Small intestine (tissue), 7 donors: Measurements from ENCODE around the gene OR56A3. TPM values are rescaled to one million over a fixed set of nuclear protein-coding genes. Genes with fewer than 3 reads are reported as not detected.

Experiments
- DNase-seq, 2 donors: peaks; one replicate each; pipeline versions ENCODE4 v3.0.0 to v3.0.0-alpha.2; 2013
- FAIRE-seq: peaks from 2 replicates; lab custom pipeline; 2012; peaks lifted over from hg19 to GRCh38; lab: Jason Lieb, UNC
- H3K27ac ChIP-seq, 3 donors: one replicate each; pipeline ENCODE4 v1.5.1; 2013; ENCODE audit warnings: low read length in 2 of 3, mild to moderate bottlenecking in 2 of 3, control low read depth in 1 of 3, inconsistent platforms in 1 of 3, low read depth in 1 of 3, moderate library complexity in 1 of 3
- H3K27me3 ChIP-seq, 3 donors: one replicate each; pipeline ENCODE4 v1.6.1; 2013; ENCODE audit warnings: low read length in 3 of 3, inconsistent platforms in 1 of 3; ENCODE audit not compliant: control insufficient read depth in 3 of 3, insufficient read depth in 3 of 3
- H3K36me3 ChIP-seq, 3 donors: one replicate each; pipeline ENCODE4 v1.6.1; 2013; ENCODE audit warnings: low read length in 3 of 3, inconsistent platforms in 1 of 3, low read depth in 1 of 3, mild to moderate bottlenecking in 1 of 3, moderate library complexity in 1 of 3; ENCODE audit not compliant: control insufficient read depth in 3 of 3, insufficient read depth in 2 of 3
- H3K4me1 ChIP-seq, 3 donors: one replicate each; pipeline ENCODE4 v1.6.1; 2013; ENCODE audit warnings: low read length in 2 of 3, inconsistent platforms in 1 of 3, low read depth in 1 of 3, mild to moderate bottlenecking in 1 of 3, moderate library complexity in 1 of 3; ENCODE audit not compliant: control insufficient read depth in 3 of 3, insufficient read depth in 2 of 3
- H3K4me3 ChIP-seq, 3 donors: one replicate each; pipeline ENCODE4 v1.5.1; 2013; ENCODE audit warnings: low read length in 3 of 3, control low read depth in 1 of 3, inconsistent platforms in 1 of 3, low read depth in 1 of 3, mild to moderate bottlenecking in 1 of 3, moderate library complexity in 1 of 3
- H3K9me3 ChIP-seq, 2 donors: one replicate each; pipeline ENCODE4 v1.6.1; 2013; ENCODE audit warnings: low read depth in 1 of 2, low read length in 1 of 2; ENCODE audit not compliant: control insufficient read depth in 2 of 2, insufficient read depth in 1 of 2
- WGBS, 3 donors: extraction: QIAGEN DNeasy Blood & Tissue Kit; methylation state at CpG; one replicate each; pipeline ENCODE4 v1.1.7; 2013; 5-methylcytosine and 5-hydroxymethylcytosine counted together
- polyA plus RNA-seq, 4 donors: library from polyadenylated mRNA; stranded (reverse) in 3 of 4; unstranded in 1 of 4; fragments of 200-250 nt in 3 of 4; fragments of 120-200 nt in 1 of 4; gene quantifications; one replicate each; pipeline versions ENCODE4 v1.2.1 to v1.2.3, GENCODE V29; 2013
- donor health status: healthy with polysubstance abuse.
- donor health status: control.
- donor health status: control.
- donor health status: Bipolar disorder and iron deficiency.
- donor health status: healthy.

OR56A3 gene
- polyA plus RNA-seq, 4 donors: not detected

- H3K4me3 ChIP-seq: no peak overlapping the region
- no peaks in the 10 kb centered on the region for H3K36me3 ChIP-seq
- no peaks in the 10 kb centered on the region for H3K27me3 ChIP-seq
- DNase-seq: no peak
- no peak overlapping the region for H3K27ac ChIP-seq
- H3K4me1 ChIP-seq: no peaks in the 10 kb centered on the region
- peaks cover 0 to 53% of the 10 kb centered on the region in 2 donors for H3K9me3 ChIP-seq
- 82 to 87% (median 86%) methylated on average over 15 of the region's 15 CpGs for WGBS, 3 donors
- no peak for FAIRE-seq
Observed at GRCh38 chr11:5928811-5929210, 13.2 kb upstream of the OR56A3 start.

DNA sequence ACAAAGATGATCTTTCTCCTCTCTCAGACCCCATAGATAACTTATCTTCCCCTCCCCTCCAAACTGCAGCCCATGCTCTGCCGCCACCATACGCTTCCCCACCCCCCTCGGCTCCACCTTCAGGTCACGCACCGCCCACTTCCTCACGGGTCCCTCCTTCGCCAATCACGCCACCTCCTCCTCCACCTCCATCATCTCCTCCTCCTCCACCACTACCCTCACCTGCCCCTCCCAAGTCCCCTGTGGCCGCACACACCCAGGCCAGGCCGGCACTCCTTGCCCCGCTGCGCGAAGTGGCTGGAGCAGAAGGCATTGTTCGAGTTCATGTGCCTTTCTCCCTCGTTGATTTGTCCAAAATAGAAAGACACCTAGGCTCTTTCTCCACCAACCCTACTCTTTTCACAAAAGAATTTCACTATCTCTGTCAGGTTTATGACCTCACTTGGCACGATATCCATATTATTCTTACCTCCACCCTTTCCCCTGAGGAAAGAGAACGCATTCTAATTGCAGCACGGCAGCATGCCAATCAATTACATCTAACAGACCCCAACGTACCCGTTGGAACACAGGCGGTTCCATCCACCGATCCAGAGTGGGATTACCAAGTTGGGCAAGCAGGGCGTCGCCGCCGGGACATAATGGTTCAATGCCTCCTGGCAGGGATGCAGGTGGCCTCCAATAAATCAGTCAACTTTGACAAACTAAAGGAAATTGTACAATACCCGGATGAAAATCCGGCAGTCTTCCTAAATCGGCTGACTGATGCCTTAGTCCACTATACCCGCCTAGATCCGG lies 12.3 kb upstream of the OR56A3 start:
- FAIRE-seq (no peak), DNase-seq (no peak)
- Histone ChIP-seq H3K4me1 (no peaks in the 10 kb centered on the region), H3K9me3 (peaks cover 0 to 53% of the 10 kb centered on the region in 2 donors), H3K27me3 (no peaks in the 10 kb centered on the region), H3K4me3 (no peak overlapping the region), H3K36me3 (no peaks in the 10 kb centered on the region), H3K27ac (no peak overlapping the region)
- WGBS, 3 donors: 87 to 91% (median 91%) methylated on average over 31 of the region's 31 CpGs

- no peaks in the 10 kb centered on the region for H3K27me3 ChIP-seq
- WGBS, 3 donors: 88 to 91% (median 89%) methylated on average over 19 of the region's 19 CpGs
- no peak overlapping the region for H3K4me3 ChIP-seq
- H3K27ac ChIP-seq: no peak overlapping the region
- no peaks in the 10 kb centered on the region for H3K36me3 ChIP-seq
- FAIRE-seq: no peak
- H3K4me1 ChIP-seq: no peaks in the 10 kb centered on the region
- peaks cover 0 to 59% of the 10 kb centered on the region in 2 donors for H3K9me3 ChIP-seq
- no peak for DNase-seq
Observed at GRCh38 chr11:5930614-5931013, 11.4 kb upstream of the OR56A3 start.

- 94 to 95% (median 94%) methylated on average over 8 of the region's 8 CpGs for WGBS, 3 donors
- Histone ChIP-seq H3K27ac (no peak overlapping the region), H3K9me3 (peaks cover 0 to 62% of the 10 kb centered on the region in 2 donors), H3K36me3 (no peaks in the 10 kb centered on the region), H3K4me1 (no peaks in the 10 kb centered on the region), H3K27me3 (no peaks in the 10 kb centered on the region), H3K4me3 (no peak overlapping the region)
- no peak for FAIRE-seq
- no peak for DNase-seq
Observed at GRCh38 chr11:5931061-5931460, 11.0 kb upstream of the OR56A3 start.

GRCh38 chr11:5932671-5933070 lies 9.4 kb upstream of the OR56A3 start:
- Histone ChIP-seq H3K27ac (no peak overlapping the region), H3K4me1 (no peaks in the 10 kb centered on the region), H3K36me3 (no peaks in the 10 kb centered on the region), H3K4me3 (no peak overlapping the region), H3K9me3 (peaks cover 0 to 78% of the 10 kb centered on the region in 2 donors), H3K27me3 (no peaks in the 10 kb centered on the region)
- 93 to 95% (median 94%) methylated on average over 11 of the region's 11 CpGs for WGBS, 3 donors
- FAIRE-seq: no peak
- no peak for DNase-seq

DNA sequence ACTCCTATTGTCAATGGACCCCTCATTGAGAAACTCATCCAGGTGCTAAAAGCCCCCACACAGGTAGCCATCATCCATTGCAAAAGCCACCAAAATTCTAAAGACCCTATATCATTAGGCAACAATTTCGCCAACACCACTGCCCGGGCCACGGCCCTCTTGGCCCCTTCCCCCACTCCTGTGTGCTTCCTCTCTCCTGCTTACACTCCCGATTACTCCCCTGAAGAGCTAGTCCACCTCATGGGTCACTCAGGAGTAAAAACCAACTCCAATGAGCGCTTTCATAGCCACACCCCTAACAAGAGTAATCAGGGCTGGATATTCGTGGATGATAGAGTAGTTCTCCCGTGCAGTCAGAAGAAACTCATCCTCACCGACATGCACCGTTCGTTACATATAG lies 8.9 kb upstream of the OR56A3 start:
- 91 to 93% (median 91%) methylated on average over 10 of the region's 10 CpGs for WGBS, 3 donors
- DNase-seq (no peak), FAIRE-seq (no peak)
- H3K4me1 ChIP-seq: no peaks in the 10 kb centered on the region
- H3K36me3 ChIP-seq: no peaks in the 10 kb centered on the region
- no peak overlapping the region for H3K27ac ChIP-seq
- no peaks in the 10 kb centered on the region for H3K27me3 ChIP-seq
- no peak overlapping the region for H3K4me3 ChIP-seq
- peaks cover 0 to 80% of the 10 kb centered on the region in 2 donors for H3K9me3 ChIP-seq

DNA sequence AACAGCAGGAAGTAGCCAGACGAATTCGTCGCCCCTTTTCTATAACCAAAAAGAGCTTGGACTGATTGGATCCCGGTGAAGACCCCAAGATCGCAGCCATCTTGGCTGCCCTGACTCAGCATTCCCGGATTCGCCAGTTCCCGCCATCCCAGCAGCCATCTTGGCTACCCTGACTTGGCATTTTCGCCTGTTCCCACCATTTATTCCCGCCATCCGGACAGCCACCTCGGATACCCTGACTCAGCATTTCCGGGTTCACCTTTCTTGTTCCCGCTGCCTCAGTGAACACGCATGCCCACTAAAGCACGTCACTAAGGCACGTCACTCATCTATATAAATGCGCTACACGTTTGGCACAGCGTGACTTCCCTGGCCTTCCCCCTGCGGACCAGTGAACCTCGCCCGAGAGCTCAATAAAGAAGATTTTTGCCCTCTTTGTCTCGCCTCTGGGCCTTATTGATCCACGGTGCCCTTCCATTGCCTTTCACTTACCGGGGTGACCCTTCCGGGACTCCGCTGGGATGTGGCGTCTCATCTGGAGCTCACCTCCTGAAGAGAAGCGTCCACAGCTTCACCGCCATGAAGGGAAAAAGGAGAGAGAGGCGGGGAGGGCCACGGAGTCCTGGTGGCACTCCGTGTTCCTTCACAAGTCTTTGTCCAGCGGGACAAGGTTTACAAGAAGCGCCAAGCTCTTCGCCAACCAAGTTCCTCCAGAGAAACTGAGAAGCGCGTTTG lies 4.0 kb upstream of the OR56A3 start:
- Histone ChIP-seq H3K4me3 (no peak overlapping the region), H3K36me3 (no peaks in the 10 kb centered on the region), H3K9me3 (peaks cover 0 to 38% of the 10 kb centered on the region in 2 donors), H3K27me3 (no peaks in the 10 kb centered on the region), H3K27ac (no peak overlapping the region), H3K4me1 (no peaks in the 10 kb centered on the region)
- no peak for DNase-seq
- 84 to 93% (median 86%) methylated on average over 39 of the region's 39 CpGs for WGBS, 3 donors
- no peak for FAIRE-seq

GRCh38 chr11:5938603-5938965 lies 3.5 kb upstream of the OR56A3 start:
- WGBS, 3 donors: 72 to 81% (median 74%) methylated on average over 21 of the region's 21 CpGs
- no peak overlapping the region for H3K27ac ChIP-seq
- no peak for DNase-seq
- no peak for FAIRE-seq
- H3K4me1 ChIP-seq: no peaks in the 10 kb centered on the region
- H3K4me3 ChIP-seq: no peak overlapping the region
- no peaks in the 10 kb centered on the region for H3K36me3 ChIP-seq
- no peaks in the 10 kb centered on the region for H3K27me3 ChIP-seq
- peaks cover 0 to 33% of the 10 kb centered on the region in 2 donors for H3K9me3 ChIP-seq
